Naive thymus-derived CD8-positive, alpha-beta T cell (primary cell): Measurements from ENCODE around the gene NCKAP5L. TPM values are rescaled to one million over a fixed set of nuclear protein-coding genes. Genes with fewer than 3 reads are reported as not detected.
"Not testable (repeated sequence)": the region's sequence is repeated elsewhere in the genome, so short reads cannot be mapped to it uniquely, and the experiment has no call there.

Source experiments
- ATAC-seq, 2 donors: fragments of 150-1000 bp; cut with Tn5 transposase in 1 of 2; sonication (Bioruptor Pico), chemical (Tn5 transposase) in 1 of 2; 1 replicate in 1 of 2; 2 replicates in 1 of 2; pipeline ENCODE4 v1.10.0; 2021; ENCODE audit warnings: mild to moderate bottlenecking in 2 of 2, moderate library complexity in 2 of 2
- POLR2A ChIA-PET: fragments of 350-600 bp; sonication (Branson Sonifier 250); formaldehyde crosslinking; loops from one replicate; lab custom pipeline; 2021; ENCODE audit warnings: antibody characterized with exemption; lab: Charles Lee
- DNase-seq, 10 donors: peaks; one replicate each; pipeline versions ENCODE4 v3.0.0 to v3.0.0-alpha.2; 2020 to 2022
- H3K27ac Mint-ChIP-seq, 10 donors: one replicate each; pipeline ENCODE4 v1.8.0; 2020 to 2022; ENCODE audit warnings: mild to moderate bottlenecking in 10 of 10, mixed read lengths in 10 of 10, moderate library complexity in 4 of 10, inconsistent platforms in 1 of 10
- H3K27me3 Mint-ChIP-seq, 5 donors: one replicate each; pipeline ENCODE4 v1.8.0; 2021 to 2022; ENCODE audit warnings: mixed read lengths in 5 of 5
- H3K36me3 Mint-ChIP-seq, 3 donors: one replicate each; pipeline ENCODE4 v1.8.0; 2020 to 2022; ENCODE audit warnings: mixed read lengths in 3 of 3, mild to moderate bottlenecking in 2 of 3, inconsistent platforms in 1 of 3
- H3K4me1 Mint-ChIP-seq, 4 donors: one replicate each; pipeline ENCODE4 v1.8.0; 2021 to 2022; ENCODE audit warnings: mixed read lengths in 4 of 4
- H3K4me3 Mint-ChIP-seq, 10 donors: one replicate each; pipeline ENCODE4 v1.8.0; 2020 to 2022; ENCODE audit warnings: mild to moderate bottlenecking in 10 of 10, mixed read lengths in 10 of 10, moderate library complexity in 6 of 10, inconsistent platforms in 1 of 10
- H3K9me3 Mint-ChIP-seq, 9 donors: one replicate each; pipeline ENCODE4 v1.8.0; 2020 to 2022; ENCODE audit warnings: mixed read lengths in 9 of 9, mild to moderate bottlenecking in 3 of 9, inconsistent platforms in 1 of 9, moderate library complexity in 1 of 9
- polyA plus RNA-seq, 3 donors: library from polyadenylated mRNA; unstranded; fragments of 300-500 nt; fragmentation: Illumina TruSeq; gene quantifications; one replicate each; pipeline ENCODE4 v1.2.3, GENCODE V29; 2021
- total RNA-seq, 8 experiments: library from RNA in 2 of 8; stranded (reverse) in 2 of 8; gene quantifications; one replicate each; pipeline ENCODE4 v1.2.3 and lab custom pipeline; 2021 to 2026

The NCKAP5L gene
- total and polyA plus RNA-seq, 5 experiments from 2014 or later: 1.9 to 14.2 (median 5.1) TPM

DNA sequence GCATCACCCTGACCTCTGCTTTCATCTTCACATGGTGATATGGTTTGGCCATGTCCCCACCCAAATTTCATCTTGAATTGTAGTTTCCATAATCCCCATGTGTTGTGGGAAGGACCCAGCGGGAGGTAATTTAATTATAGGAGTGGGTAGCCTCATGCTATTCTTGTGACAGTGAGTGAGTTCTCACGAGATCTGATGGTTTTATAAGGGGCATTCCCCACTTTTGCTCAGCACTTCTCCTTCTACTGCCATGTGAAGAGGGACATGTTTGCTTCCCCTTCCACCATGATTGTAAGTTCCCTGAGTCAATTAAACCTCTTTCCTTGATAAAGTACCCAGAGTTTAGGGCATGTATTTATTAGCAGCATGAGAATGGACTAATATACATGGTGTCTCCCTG is 48.6 kb downstream of the NCKAP5L start:
- Mint-ChIP-seq H3K9me3 (no peaks in the 10 kb centered on the region), H3K27me3 (peaks cover 8 to 35% (median 23%) of the 10 kb centered on the region in 5 donors), H3K4me3 (no peak overlapping the region), H3K27ac (no peak overlapping the region), H3K36me3 (no peaks in the 10 kb centered on the region), H3K4me1 (peaks cover 10 to 23% (median 18%) of the 10 kb centered on the region in 4 donors)
- no peak for DNase-seq
- POLR2A ChIA-PET: interaction anchor here (1.0 kb wide), 1 partner anchor 11 kb away, joined by 3 read pairs; no protein-coding TSS in a partner anchor
- ATAC-seq: no peak

DNA sequence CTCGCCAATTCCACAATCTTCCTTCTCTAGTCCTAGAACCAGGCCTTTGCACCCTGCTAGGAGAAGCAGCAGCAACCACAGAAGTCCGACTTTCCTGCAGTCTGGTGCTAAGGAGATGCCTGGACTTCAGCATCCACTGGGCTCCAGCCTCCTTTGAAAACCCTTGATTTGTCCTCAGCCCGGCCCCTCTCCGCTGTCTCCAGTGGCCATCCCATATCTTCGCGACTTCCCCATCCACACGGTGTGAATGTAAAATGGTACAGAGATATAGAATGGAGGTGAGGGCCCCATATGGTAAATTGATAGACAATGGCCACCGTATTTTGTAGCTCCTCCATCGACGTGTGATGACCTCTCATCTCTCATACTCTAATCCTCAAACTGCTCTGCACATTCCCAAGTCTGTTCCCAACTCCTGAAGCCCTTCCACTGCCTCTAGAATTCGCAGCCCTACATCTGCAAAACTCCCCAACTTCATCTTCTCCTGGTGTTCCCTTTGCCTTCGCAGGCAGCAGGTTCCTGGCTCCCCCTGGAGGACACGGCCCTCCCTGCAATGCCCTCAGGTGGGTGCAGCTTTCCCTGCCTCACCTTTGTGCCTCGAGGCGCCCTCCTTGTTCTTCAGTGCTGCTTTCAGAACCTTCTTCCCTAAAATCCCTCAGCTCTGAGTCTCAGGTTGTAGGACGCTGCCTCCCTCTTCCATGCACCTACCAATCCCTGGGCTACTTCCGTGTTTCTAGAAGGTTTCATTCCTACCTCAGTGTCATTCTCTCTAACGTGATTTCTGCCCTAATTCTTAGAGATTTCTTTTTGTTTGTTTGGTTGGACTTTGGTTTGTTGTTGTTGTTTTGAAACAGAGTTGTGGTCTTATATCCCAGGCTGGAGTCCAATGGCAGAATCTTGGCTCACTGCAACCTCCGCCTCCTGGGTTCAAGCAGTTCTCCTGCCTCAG is 50.1 kb downstream of the NCKAP5L start:
- DNase-seq (peak; percentile 55 to 87 (median 70)), ATAC-seq (peak; percentile 84 to 94)
- H3K4me1 Mint-ChIP-seq: peaks cover 10 to 23% (median 16%) of the 10 kb centered on the region in 4 donors
- POLR2A ChIA-PET: interaction anchor here (0.6 to 2.3 kb wide), 5 partner anchors 13 to 65 kb away, joined by 3 to 23 read pairs (median 4); partner anchors contain the start of genes BCDIN3D, NCKAP5L and TMBIM6
- H3K9me3 Mint-ChIP-seq: no peaks in the 10 kb centered on the region
- H3K27me3 Mint-ChIP-seq: peaks cover 8 to 35% (median 19%) of the 10 kb centered on the region in 5 donors
- H3K36me3 Mint-ChIP-seq: no peaks in the 10 kb centered on the region
- H3K4me3 Mint-ChIP-seq: peak overlapping the region in 3 of 10 donors; percentile 2 to 51 (median 6)
- H3K27ac Mint-ChIP-seq: peak overlapping the region in 3 of 10 donors; percentile 4 to 83 (median 9)

DNA sequence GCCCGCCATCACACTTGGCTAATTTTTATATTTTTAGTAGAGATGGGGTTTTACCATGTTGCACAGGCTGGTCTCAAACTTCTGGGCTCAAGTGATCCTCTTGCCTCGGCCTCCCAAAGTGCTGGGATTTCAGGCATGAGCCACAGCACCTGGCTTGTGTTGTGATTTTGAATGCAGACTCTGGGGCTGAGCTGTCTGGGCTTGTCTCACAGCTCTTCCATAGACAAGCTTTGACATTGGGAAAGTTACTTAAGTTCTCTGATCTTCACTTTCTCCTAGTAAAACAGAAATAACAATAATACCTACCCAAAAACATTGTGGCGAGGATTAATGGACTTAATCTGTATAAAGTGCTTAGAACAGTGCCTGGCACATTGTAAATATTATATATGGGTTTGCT is 50.9 kb downstream of the NCKAP5L start:
- Mint-ChIP-seq H3K4me3 (no peak overlapping the region), H3K9me3 (no peaks in the 10 kb centered on the region), H3K36me3 (no peaks in the 10 kb centered on the region), H3K27me3 (peaks cover 8 to 35% (median 19%) of the 10 kb centered on the region in 5 donors), H3K27ac (no peak overlapping the region), H3K4me1 (peaks cover 10 to 23% (median 16%) of the 10 kb centered on the region in 4 donors)
- ATAC-seq (no peak), DNase-seq (no peak)
- POLR2A ChIA-PET: interaction anchor here (0.6 to 2.3 kb wide), 6 partner anchors 13 to 66 kb away, joined by 3 to 23 read pairs (median 4); partner anchors contain the start of genes BCDIN3D, NCKAP5L and TMBIM6

DNA sequence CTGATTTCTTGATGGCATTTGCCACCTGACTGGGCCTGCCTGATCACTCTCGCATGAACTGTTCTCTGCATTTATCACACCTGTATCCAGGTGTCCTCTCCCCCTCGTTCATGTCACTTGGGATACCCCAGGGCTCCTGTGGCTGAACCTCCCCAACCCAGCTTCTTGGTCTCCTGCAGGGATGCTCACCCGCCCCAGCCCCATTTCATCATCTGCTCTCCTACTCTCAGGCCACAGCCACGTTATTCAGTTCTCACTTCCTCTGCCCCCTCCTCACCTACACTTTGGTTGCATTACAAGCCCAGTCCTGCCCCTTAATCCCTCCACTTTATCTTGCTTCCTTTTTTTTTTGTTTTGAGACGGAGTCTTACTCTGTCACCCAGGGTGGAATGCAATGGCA is 51.4 kb downstream of the NCKAP5L start:
- Mint-ChIP-seq H3K27ac (no peak overlapping the region), H3K27me3 (peaks cover 8 to 35% (median 19%) of the 10 kb centered on the region in 5 donors), H3K4me3 (peak overlapping the region in 1 of 10 donors; percentile 57), H3K9me3 (no peaks in the 10 kb centered on the region), H3K4me1 (peaks cover 10 to 23% (median 16%) of the 10 kb centered on the region in 4 donors), H3K36me3 (no peaks in the 10 kb centered on the region)
- POLR2A ChIA-PET: interaction anchor here (0.7 to 2.3 kb wide), 3 partner anchors 36 to 62 kb away, joined by 3 to 23 read pairs (median 10); partner anchors contain the start of gene TMBIM6
- ATAC-seq (no peak), DNase-seq (no peak)

DNA sequence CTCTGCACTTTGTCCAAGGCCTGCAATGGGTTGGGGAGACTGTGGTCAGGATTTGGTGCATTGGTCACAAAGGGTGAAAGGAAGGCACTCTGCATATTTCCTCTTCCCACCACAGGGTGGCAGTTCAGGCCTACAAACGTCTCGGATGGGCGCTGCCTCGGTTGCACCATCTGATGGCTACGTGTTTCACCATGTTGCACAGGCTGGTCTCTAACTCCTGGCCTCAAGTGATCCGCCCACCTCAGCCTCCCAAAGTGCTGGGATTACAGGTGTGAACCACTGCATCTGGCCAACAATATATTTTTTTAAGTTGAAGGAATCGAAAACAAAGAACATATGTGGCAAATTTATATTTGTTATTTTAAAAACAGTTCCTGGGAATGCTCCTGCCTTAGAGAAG is 51.8 kb downstream of the NCKAP5L start:
- H3K9me3 Mint-ChIP-seq: no peaks in the 10 kb centered on the region
- DNase-seq: peak in 9 of 10 donors; percentile 18 to 73 (median 41)
- peak overlapping the region in 3 of 10 donors; percentile 22 to 26 (median 26) for H3K4me3 Mint-ChIP-seq
- H3K27ac Mint-ChIP-seq: peak overlapping the region in 1 of 10 donors; percentile 57
- ATAC-seq: peak; percentile 70 to 86
- POLR2A ChIA-PET: no interaction called here
- H3K4me1 Mint-ChIP-seq: peaks cover 10 to 23% (median 16%) of the 10 kb centered on the region in 4 donors
- H3K36me3 Mint-ChIP-seq: no peaks in the 10 kb centered on the region
- H3K27me3 Mint-ChIP-seq: peaks cover 8 to 35% (median 19%) of the 10 kb centered on the region in 5 donors

DNA sequence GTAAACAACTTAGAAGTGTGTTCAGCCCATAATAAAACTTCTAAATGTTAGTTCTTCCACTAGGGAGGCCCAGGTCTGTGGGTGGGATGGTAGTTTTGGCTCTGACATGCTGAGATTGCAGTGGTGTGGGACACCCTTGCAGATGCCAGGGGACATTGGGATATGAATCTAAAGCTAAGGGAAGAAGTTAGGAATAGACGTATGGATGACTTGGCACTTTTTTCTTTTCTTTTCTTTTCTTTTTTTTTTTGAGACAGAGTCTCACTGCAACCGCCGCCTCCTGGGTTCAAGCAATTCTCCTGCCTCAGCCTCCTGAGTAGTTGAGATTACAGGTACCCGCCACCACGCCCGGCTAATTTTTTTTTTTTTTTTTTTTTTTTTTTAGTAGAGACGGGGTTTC is 55.1 kb downstream of the NCKAP5L start:
- H3K4me3 Mint-ChIP-seq: not testable (repeated sequence)

DNA sequence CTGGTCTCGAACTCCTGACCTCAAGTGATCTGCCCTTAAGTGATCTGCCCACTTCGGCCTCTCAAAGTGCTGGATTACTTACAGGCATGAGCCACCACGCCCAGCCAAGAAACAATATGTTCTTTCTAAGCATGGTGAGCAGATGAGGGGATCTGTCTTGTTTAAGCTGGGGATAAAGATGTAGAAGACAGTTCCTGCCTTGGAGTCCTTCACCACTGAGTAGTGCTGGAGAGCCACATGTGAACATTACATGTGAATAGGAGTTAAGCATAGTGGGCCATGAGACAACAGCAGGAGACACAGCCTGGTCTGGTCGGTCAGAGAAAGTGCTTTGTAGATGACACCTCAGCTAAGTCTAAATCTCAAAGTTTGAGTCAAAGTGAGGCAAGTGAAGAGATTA is 60.9 kb downstream of the NCKAP5L start:
- DNase-seq (no peak), ATAC-seq (no peak)
- POLR2A ChIA-PET: interaction anchor here (1.9 kb wide), 1 partner anchor 26 kb away, joined by 6 read pairs; the partner anchor contains the start of gene TMBIM6
- Mint-ChIP-seq H3K4me1 (peaks cover 24 to 51% (median 47%) of the 10 kb centered on the region in 4 donors), H3K27me3 (no peaks in the 10 kb centered on the region), H3K9me3 (no peaks in the 10 kb centered on the region), H3K36me3 (peaks cover 0 to 34% (median 2%) of the 10 kb centered on the region in 3 donors), H3K4me3 (peak overlapping the region in 1 of 10 donors; percentile 23), H3K27ac (peak overlapping the region; percentile 29 to 92 (median 74))

More for the DNA sequence above, 55.1 kb downstream of the NCKAP5L start:
- not testable (repeated sequence) for ATAC-seq, H3K9me3 Mint-ChIP-seq, H3K27me3 Mint-ChIP-seq, DNase-seq, H3K36me3 Mint-ChIP-seq, H3K27ac Mint-ChIP-seq
- peaks cover 7 to 18% (median 11%) of the 10 kb centered on the region in 4 donors for H3K4me1 Mint-ChIP-seq
- POLR2A ChIA-PET: interaction anchor here (1.3 kb wide), 1 partner anchor 29 kb away, joined by 3 read pairs; no protein-coding TSS in a partner anchor

DNA sequence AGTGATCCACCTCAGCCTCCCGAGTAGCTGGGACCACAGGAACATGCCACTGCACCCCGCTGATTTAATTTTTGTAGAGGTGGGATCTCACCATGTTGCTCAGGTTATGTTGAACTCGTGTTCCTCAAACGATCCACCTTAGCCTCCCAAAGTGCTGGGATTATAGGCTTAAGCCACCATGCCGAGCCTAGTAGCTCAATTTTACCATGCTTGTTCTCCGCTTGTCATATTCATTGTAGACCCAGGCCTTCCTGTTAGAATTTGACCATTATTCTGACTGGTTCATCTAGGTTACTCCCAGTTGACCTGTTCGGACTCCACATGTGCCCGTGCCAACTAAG is 62.1 kb downstream of the NCKAP5L start:
- ATAC-seq: no peak
- POLR2A ChIA-PET: interaction anchor here (1.2 kb wide), 1 partner anchor 25 kb away, joined by 6 read pairs; the partner anchor contains the start of gene TMBIM6

DNA sequence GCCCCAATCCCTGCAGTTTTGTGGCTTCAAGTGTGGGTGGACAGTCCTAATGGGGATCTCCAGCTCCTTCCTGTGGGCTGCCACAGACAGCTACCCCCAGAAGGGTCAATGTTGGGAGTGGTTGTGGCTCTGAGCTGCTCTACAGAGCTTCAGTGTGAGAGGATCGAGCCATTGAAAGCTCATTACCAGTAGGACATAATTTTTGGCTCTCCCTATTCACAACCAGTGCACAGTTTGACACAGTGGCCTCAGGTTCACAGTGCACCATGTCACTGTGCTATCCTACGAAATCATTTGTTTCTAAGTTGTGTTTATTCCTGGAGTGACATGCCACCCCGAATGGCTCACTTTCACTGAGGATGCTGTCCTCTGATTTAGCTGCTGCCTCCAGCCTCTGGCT is 64.1 kb downstream of the NCKAP5L start:
- H3K4me1 Mint-ChIP-seq: peaks cover 31 to 65% (median 59%) of the 10 kb centered on the region in 4 donors
- POLR2A ChIA-PET: interaction anchor here (1.0 to 4.7 kb wide), 3 partner anchors 16 to 23 kb away, joined by 3 to 47 read pairs (median 3); partner anchors contain the start of gene TMBIM6
- H3K36me3 Mint-ChIP-seq: peaks cover 0 to 64% (median 2%) of the 10 kb centered on the region in 3 donors
- ATAC-seq (no peak), DNase-seq (no peak)
- H3K9me3 Mint-ChIP-seq: no peaks in the 10 kb centered on the region
- no peaks in the 10 kb centered on the region for H3K27me3 Mint-ChIP-seq
- H3K4me3 Mint-ChIP-seq: peak overlapping the region in 6 of 10 donors; percentile 14 to 79 (median 48)
- peak overlapping the region; percentile 59 to 91 (median 82) for H3K27ac Mint-ChIP-seq

More for the DNA sequence above, 62.1 kb downstream of the NCKAP5L start:
- Mint-ChIP-seq H3K4me3 (peak overlapping the region in 1 of 10 donors; percentile 40), H3K9me3 (no peaks in the 10 kb centered on the region), H3K27me3 (no peaks in the 10 kb centered on the region), H3K4me1 (peaks cover 31 to 64% (median 58%) of the 10 kb centered on the region in 4 donors), H3K36me3 (peaks cover 0 to 46% (median 2%) of the 10 kb centered on the region in 3 donors), H3K27ac (peak overlapping the region in 8 of 10 donors; percentile 45 to 92 (median 76))
- DNase-seq: no peak

DNA sequence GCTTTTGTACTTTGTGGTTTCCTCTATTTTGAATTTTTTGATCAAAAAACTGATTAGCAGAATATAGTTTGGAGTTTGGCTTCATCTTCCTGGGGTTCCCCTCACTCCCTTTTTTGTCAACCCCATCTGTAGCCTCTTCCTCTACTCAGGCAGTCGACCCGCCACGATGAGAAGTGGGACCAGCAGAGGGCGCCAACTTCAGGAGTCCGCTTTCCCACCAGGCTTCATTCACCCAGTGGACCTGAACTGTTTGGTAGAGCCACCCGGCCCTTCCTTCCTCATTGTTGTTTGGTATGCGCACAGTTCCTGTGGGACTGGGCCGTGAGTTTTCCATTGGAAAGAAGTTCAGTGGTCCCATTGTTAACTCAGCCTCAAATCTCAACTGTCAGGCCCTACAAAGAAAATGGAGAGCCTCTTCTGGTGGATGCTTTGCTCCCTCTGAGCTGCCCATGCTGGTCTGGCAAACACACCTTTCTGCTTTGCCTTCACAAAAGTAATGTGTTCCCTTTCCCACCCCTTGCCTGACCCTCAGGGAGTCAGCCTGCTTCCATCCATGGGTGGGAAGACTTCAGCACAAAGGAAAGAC is 65.1 kb downstream of the NCKAP5L start:
- peak overlapping the region; percentile 1 to 79 (median 46) for H3K4me3 Mint-ChIP-seq
- no peaks in the 10 kb centered on the region for H3K9me3 Mint-ChIP-seq
- H3K4me1 Mint-ChIP-seq: peaks cover 31 to 67% (median 59%) of the 10 kb centered on the region in 4 donors
- DNase-seq: peak; percentile 63 to 85 (median 72)
- ATAC-seq: peak; percentile 80 to 82
- POLR2A ChIA-PET: interaction anchor here (1.3 to 4.7 kb wide), 3 partner anchors 15 to 22 kb away, joined by 3 to 47 read pairs (median 3); partner anchors contain the start of gene TMBIM6
- H3K27me3 Mint-ChIP-seq: no peaks in the 10 kb centered on the region
- peaks cover 5 to 75% (median 8%) of the 10 kb centered on the region in 3 donors for H3K36me3 Mint-ChIP-seq
- peak overlapping the region; percentile 74 to 91 (median 87) for H3K27ac Mint-ChIP-seq

DNA sequence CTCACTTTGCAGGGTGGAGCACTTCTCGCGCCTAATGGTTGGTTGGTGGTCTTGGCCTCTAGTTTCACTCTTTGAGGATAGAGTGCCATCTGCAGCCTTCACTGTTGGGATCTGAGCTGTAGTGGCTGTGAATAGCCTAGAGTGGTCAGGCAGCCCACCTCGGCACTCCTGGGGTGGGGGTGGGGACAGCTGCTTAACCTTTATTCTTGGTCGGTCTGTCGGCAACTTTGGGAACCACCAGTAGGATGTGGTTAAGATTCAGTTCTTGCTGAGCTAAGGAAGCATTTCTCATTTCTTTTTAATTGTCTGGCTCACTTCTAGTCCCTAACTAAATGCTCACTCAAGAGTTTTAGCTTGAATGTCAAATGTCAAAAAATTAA is 65.8 kb downstream of the NCKAP5L start:
- H3K4me1 Mint-ChIP-seq: peaks cover 29 to 65% (median 57%) of the 10 kb centered on the region in 4 donors
- H3K27me3 Mint-ChIP-seq: no peaks in the 10 kb centered on the region
- ATAC-seq (peak; percentile 43 to 66), DNase-seq (peak in 3 of 10 donors; percentile 20 to 35 (median 23))
- H3K27ac Mint-ChIP-seq: peak overlapping the region; percentile 74 to 91 (median 87)
- H3K9me3 Mint-ChIP-seq: no peaks in the 10 kb centered on the region
- H3K4me3 Mint-ChIP-seq: peak overlapping the region in 7 of 10 donors; percentile 1 to 79 (median 49)
- peaks cover 5 to 81% (median 9%) of the 10 kb centered on the region in 3 donors for H3K36me3 Mint-ChIP-seq
- POLR2A ChIA-PET: interaction anchor here (1.2 to 4.7 kb wide), 3 partner anchors 11 to 21 kb away, joined by 3 to 47 read pairs (median 3); partner anchors contain the start of gene TMBIM6
